ENCODE results near the gene EZR.

Gene EZR

GRCh38 chr6:158817728-158818580 lies 1.2 kb downstream of the EZR start:
- peak; percentile 81 for DNase-seq (ENCODE audit: low spot score)

GRCh38 chr6:158816803-158817727 lies 2.1 kb downstream of the EZR start:
- DNase-seq (ENCODE audit: low spot score), result peak; percentile 53

DNA sequence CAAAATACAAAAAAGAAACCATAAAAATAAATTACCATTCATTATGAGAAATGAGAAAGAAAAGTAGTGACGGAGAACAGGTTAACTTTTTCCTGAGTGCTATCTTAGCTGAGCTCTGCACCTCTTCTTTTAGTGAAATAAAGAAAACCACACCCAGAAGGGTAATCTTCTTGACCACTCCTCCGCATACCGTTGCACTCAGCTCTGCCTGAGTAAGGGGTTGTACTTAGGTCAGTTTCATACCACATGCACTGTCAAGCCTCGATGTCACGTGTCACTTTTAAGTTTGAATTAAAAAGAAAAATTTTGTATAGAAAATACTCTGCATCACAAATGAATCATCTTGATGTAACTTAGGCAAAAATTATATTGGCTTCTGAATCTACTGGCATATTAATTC lies 2.8 kb downstream of the EZR start:
- no peak for DNase-seq (ENCODE audit: low spot score)

DNA sequence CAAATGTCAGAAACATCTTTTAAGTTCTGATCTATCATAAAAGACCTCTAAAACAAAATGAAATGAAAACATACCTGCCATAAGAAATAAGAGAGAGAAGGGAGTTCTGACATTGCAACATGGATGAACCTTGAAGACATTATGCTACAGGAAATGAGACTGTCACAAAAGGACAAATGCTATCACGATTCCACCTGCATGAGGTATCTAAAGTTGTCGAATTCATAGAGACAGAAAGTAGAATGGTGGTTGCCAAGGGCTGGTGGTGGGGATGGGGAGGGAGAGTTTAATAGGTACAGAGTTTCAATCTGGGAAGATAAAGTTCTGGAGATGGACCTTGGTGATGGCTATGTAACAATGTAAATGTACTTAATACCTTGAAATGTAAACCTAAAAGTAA lies 3.3 kb downstream of the EZR start:
- DNase-seq (ENCODE audit: low spot score), result no peak

- DNase-seq (ENCODE audit: low spot score), result no peak
These were observed 3.8 kb downstream of the EZR start for GRCh38 chr6:158815379-158815724.

GRCh38 chr6:158813032-158813431 lies 6.1 kb downstream of the EZR start:
- DNase-seq (ENCODE audit: low spot score), result no peak

DNA sequence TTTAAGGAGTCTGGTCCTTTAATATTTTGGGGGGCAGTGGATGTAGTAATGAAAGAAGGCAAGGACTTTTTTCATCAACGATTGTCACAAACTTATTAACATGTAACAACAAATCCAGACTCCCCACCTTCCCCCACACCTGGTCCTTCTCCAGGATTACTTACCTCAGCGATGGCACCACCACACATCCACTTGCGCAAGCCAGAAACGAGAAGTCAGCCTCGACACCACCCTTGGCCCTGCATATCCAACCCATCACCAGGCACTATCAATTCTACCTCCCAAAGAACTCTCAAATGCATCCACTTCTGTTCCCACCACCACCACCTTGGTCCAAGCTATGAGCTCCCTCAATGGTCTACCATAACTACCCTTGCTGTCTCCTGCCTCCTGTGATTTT lies 6.6 kb downstream of the EZR start:
- DNase-seq (ENCODE audit: low spot score), result no peak

DNA sequence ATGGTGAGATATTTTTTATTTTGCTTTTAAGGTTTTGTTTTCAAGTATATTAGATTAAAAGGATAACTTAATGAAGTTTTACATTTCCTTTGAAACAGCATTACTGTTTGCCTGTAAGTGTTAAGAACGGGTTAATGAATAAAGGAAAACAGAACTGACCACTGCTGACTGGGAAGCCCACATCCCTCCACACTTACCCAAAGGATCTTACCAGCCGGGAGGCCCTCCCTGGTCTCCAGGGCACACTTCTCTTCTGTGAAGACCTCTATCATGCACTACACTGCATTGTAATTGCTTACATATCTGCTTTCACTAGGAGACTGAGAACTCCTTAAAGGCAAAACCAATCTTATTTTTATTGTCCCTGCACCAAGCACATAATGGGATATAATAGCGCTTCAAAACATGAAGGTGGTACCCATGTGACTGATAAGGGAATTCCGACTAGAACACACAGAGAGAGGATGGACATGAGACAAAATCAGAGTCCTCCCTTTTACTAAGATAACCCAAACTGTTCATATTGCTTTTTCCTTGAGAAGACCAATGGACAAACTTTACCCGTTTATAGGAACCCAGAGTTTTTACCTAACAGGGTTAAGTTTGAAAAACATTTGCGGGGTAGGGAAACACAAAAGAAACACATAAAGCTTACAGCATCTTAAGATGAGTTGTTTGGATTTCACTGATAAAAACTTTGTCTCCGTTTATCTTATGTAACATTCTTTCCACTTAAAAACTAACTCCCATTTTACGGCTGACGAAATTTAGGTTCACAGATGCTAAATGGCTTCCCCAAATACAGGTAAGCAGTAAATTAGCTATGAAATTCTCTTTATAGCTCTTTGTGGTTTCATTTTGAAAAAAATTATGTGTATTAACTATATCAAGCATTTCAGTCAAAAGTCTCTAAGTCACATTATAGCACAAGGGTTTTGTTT lies 8.7 kb downstream of the EZR start:
- no peak for DNase-seq (ENCODE audit: low spot score)

- no peak for DNase-seq (ENCODE audit: low spot score)
These were observed 10.1 kb downstream of the EZR start for GRCh38 chr6:158808941-158809678.

DNA sequence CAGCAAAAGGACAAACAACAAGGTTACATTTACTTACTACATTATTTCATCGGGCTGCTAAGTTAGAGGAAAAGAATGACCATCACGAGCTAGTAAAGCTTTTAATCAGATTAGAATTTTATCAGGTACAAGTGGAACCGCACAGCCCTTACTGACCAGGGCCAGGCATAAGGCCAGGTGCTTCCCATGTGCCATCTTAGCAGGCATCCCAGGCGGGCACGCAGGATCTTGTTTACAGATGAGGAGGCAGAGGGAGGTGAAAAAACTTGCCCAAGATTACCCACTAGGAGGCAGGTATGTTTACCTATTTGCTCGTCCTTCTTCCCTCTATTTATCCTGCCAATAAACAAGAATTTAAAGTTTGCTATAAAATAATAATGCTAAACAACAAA lies 10.7 kb downstream of the EZR start:
- no peak for DNase-seq (ENCODE audit: low spot score)

DNA sequence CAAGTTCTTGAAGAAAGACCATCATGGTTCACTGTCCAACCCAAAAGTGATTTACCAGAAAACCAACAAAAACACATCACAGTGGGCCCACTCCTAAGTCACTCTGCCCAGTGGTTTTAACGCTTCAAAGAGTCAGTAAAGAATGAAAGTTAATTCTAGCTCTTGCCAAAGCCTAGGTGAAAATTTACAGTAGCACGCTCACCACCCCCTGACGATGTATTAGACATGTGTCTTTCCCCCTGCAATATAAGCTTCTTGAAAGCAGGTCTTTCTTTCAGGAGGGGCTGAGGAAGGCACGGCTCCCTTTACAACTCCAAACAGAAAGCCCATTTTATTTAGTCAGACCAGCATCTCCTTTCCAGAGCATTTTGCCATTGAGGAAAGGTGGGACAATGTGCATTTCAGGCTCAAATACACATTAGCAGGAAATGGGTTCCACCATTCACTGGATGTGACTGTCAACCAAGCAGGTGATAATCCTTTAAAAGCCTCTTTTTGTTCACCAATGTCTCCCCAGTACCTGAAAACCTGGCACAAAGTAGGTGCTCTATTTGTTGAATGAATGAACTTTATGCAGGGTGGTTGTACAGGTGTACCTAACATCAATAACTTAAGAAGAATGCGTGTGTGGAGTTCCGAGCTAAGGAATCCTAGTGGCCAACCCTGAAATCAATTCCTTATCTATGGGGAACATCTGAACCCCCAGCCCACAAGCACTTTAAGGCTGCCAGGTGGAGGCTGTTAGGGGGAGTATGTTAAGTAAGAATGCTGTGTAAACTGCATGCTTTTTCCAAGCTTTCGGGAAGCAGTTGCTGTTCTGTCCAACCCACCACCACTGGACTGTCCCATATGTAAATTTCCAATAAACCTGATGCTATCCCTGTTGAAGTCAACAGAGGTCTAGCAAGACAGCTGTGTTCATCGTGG lies 11.4 kb downstream of the EZR start:
- DNase-seq (ENCODE audit: low spot score), result no peak

DNA sequence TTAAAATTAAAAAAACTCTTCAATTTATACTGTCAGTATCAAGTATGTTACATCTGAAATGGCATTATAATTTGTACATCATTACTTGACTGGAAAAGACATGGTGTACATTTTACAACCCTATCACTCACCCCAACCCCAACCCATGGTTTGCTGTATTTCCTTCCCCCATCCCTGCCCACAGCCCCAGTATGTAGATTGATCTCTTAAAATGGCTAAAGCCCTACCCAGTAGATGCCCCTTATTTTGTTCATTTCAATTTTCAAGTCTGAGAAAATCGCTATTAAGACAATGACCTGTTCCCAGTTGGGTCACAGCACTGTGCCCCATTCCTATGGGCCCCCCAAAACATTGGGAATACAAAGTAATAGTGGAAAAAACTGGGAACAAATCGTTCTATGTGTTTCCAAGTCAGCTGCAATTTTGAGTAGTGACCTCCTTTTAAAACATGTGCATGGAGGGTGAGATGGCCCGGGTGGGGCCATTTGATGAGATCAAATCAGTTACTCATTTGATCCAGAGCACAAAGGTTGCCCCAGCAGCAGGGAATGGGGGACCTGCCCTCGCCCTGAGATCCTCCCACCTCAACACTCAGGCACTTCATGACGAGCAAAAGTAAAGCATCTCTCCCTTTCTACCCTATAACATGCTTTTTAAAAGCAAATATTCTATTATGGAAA lies 13.3 kb downstream of the EZR start:
- DNase-seq (ENCODE audit: low spot score), result no peak

- no peak for DNase-seq (ENCODE audit: low spot score)
These were observed 15.0 kb downstream of the EZR start for GRCh38 chr6:158804207-158804606.

DNA sequence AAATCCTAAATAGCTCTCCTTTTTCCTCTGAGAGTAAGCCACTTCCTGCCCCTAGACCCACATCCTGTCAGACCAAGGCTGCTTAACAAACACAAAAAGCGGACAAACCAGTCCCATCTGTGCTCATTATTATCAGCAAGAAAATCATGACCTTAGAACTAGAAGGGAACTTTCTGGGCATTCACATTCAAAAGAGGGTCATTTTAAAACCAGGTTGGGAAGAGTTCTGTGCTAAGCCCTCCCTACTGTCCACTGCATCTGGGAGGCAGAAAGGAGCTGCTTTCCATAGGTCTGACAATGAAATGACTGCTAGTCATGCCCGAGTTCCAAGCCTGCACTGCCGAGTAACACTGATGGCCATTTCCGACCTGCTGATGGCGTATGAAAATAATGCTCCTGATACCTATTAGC lies 15.4 kb downstream of the EZR start:
- no peak for DNase-seq (ENCODE audit: low spot score)

DNA sequence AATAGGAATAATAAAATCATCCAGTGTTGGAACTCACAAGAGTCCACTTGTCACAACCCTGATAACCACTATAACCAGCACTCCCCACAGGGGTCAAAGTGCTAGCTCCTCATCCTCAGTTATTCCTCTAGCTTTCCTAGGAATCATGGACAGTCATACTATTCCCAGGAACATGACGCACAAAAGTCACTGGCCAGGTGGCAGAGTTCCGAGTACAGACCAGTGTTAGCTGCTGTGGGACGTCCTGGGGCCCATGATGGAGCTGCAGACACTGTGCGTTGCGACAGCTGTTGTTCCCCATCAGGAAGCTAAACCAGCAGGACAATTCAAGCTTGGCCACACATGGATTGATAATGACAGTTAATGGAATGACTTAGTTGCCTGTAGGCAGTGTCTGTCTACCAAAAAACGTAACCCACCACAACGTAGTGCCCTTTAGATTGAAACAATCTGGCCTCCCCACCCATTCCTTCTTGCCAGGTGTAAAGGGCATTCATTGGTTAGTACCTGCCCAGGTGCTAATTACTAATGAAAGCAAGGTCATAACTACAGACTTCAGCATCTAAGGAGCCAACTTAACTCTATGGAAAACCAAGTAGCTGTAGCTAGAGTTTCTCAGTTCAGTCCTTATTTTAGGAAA lies 17.4 kb downstream of the EZR start:
- DNase-seq (ENCODE audit: low spot score), result peak; percentile 54

DNA sequence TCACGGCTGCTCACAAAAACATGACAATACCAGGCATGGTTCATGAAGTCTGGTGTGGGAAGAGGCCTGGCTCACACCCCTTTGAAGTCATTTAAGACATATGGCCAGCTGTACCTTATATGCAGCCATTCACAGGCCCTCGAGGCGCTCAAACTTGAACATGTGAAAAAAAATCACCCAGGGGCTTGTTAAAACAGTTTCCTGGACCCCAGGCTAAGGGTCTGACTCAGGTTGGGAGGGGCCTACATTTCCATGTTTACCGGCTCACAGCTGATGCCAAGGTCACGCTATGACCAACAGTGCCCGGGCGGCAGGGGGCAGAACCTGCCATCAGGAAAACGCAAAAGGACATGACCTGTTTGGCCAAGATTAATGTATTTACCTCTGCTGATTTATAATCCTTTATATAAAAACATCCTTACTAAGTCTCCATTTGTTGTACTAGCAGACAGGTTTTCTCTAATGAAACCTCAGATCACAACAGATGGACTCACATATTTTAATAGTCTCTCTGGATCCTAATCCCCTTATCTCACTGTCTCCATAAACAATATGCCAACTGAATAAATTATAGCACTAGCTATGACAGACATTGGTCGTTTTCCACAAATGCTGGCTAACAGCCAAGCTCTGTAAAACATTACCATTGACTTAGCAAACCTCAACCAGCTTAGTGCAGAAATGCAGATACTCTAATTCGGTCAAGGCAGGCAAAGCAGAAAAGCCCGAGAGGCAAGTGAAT lies 19.9 kb downstream of the EZR start:
- no peak for DNase-seq (ENCODE audit: low spot score)

GRCh38 chr6:158798311-158798710 lies 20.9 kb downstream of the EZR start:
- DNase-seq (ENCODE audit: low spot score), result no peak
